ENCODE results near the gene PCDH20.
"Not testable (repeated sequence)": the region's sequence is repeated elsewhere in the genome, so short reads cannot be mapped to it uniquely, and the experiment has no call there.

PCDH20 gene

GRCh38 chr13:61415749-61416148, at the start of gene PCDH20:
TSS of gene PCDH20 (minus strand) at chr13:61415849. CDS start at chr13:61415158, 691 bp downstream.
- no peak for DNase-seq (ENCODE audit: low spot score)

- DNase-seq (ENCODE audit: low spot score): no peak
Observed at GRCh38 chr13:61463024-61463423, 47.4 kb upstream of the PCDH20 start.

DNA sequence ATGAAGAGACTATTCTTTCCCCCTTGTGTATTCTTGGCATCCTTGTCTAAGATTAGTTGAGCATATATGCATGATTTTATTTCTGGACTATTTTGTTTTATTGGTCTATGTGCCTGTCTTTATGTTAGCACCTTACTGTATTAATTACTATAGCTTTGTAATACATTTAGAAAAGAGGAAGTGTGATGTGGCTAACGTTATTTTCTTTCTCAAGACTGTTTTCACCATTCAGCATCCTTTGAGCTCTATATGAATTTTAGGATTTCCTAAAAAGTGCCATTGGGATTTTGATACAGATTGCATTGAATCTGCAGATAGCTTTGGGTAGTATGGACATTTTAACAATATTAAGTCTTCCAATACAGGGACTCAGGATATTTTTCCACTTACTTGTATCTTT, 37.5 kb upstream of the PCDH20 start:
- DNase-seq (ENCODE audit: low spot score): no peak

- no peak for DNase-seq (ENCODE audit: low spot score)
Observed at GRCh38 chr13:61432029-61432428, 16.4 kb upstream of the PCDH20 start.

DNA sequence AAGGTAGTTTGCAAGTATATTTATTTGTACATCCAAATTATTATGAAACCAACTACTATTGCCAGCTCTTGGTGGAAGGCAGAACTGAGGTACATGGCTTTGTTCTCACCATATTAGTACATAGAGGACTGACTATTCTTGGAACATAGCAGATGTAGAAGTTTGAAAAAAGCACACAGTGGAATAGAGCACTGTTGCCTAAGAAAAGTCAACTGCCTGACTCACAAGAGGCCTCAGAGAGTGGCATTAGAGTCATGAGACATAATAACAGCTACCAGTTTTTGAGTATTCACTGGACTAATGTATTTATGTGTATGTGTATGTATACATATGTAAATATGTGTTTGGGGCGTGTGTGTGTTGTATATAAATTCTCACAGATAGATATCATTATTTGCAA, 8.3 kb upstream of the PCDH20 start:
- DNase-seq (ENCODE audit: low spot score): no peak

GRCh38 chr13:61417086-61417570, 1.5 kb upstream of the PCDH20 start:
- no peak for DNase-seq (ENCODE audit: low spot score)

DNA sequence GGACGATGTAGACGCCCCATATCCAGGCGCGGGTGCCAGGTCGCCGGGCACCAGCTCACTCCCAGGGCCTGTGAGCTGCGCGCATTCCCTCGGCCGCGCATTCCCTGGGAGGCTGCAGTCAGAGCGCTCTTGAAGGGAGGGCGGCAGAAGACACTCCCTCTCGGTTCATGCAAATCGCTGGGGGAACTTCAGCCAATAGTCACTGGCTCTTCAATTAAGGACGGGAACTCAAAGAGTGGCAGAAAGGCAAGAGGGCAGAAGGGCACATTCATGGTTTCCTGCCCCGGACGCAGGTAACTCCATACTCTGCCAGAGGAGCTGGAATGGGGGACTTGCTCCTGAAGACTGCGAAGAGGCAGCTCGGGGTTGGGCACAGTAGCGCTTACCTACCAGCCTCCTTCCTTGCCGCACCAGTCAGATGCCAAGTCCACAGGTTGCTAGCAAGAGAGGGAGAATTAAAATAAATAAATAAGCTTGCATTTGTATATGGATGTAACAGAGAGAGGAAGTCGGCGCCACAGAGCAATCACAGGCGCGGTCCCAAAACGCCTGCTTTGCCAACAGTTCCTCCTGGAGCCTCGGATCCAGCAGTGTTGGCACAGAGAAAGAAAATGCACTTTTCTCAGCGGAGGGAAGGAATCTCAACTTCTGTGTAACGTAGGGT, 459 bp downstream of the PCDH20 start:
- DNase-seq (ENCODE audit: low spot score): no peak

GRCh38 chr13:61414686-61415057, 977 bp downstream of the PCDH20 start:
- no peak for DNase-seq (ENCODE audit: low spot score)

- DNase-seq (ENCODE audit: low spot score): no peak
Observed at GRCh38 chr13:61413572-61414535, 1.8 kb downstream of the PCDH20 start.

DNA sequence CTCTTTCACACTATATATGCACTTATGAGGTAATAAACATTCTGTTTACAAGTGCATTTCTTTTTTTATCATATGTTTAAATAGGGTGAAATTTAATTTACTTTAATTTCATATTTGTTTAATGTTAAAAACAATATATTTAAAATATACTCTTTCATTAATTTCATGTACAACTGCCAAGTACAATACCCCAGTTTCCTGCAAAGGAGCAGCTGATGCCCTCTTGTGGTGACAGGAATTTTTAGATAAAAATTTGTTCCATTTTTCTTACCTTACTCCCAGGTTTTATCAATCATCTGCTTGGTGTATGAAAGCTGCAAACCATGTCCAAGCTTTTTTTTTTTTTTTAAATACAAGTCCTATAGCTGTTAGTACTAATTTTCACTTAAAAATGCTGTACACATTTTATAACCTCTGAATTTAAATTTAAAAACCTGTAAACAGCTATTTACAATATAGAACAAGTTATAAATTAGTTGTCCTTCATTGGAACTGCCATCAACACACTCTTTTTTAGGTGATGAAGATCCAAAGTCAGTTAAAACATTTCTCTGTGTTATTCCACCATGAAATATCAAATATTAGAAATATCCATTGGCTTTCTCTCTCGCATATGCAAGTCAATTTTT, 4.9 kb downstream of the PCDH20 start:
- DNase-seq (ENCODE audit: low spot score): peak; percentile 2

GRCh38 chr13:61410266-61410665, 5.4 kb downstream of the PCDH20 start:
- no peak for DNase-seq (ENCODE audit: low spot score)

- no peak for DNase-seq (ENCODE audit: low spot score)
Observed at GRCh38 chr13:61408571-61408970, 7.1 kb downstream of the PCDH20 start.

- no peak for DNase-seq (ENCODE audit: low spot score)
Observed at GRCh38 chr13:61406275-61406674, 9.4 kb downstream of the PCDH20 start.

- no peak for DNase-seq (ENCODE audit: low spot score)
Observed at GRCh38 chr13:61396121-61396520, 19.5 kb downstream of the PCDH20 start.

DNA sequence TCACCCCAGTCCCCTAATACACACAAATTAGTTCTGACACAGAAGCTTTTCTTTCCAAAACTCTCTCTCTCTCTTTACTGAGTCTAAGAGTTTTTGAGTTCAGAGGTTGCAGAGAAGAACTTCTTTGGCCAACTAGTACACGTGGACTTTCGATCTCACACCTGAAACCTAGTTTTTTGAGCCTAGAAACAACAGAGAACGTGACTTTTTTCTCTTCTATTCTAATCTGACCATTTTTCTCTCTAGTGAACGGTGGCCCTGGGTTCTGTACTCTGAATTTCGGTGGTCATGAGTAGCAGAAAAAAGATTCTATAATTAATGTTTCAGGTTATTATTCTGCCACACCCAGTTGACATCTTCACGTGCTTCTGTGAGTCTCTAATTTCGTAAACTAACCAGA, 24.2 kb downstream of the PCDH20 start:
- DNase-seq (ENCODE audit: low spot score): no peak

GRCh38 chr13:61387694-61388093, 28.0 kb downstream of the PCDH20 start:
- no peak for DNase-seq (ENCODE audit: low spot score)

GRCh38 chr13:61383111-61383510, 32.5 kb downstream of the PCDH20 start:
- no peak for DNase-seq (ENCODE audit: low spot score)

- no peak for DNase-seq (ENCODE audit: low spot score)
Observed at GRCh38 chr13:61370520-61370919, 45.1 kb downstream of the PCDH20 start.

- DNase-seq (ENCODE audit: low spot score): not testable (repeated sequence)
Observed at GRCh38 chr13:61364690-61365089, 51.0 kb downstream of the PCDH20 start.

GRCh38 chr13:61362522-61362921, 53.1 kb downstream of the PCDH20 start:
- no peak for DNase-seq (ENCODE audit: low spot score)

All from activated CD4-positive, alpha-beta T cell treated with anti-CD3 and anti-CD28 coated beads, Interleukin-2, Interleukin-4, amounts not matched to agents 100 ng/mL and 50 ng/mL, durations not matched to agents 16 hours and 8 hours (primary cell).